ENCODE results near the gene NUDT16L1.

DNA sequence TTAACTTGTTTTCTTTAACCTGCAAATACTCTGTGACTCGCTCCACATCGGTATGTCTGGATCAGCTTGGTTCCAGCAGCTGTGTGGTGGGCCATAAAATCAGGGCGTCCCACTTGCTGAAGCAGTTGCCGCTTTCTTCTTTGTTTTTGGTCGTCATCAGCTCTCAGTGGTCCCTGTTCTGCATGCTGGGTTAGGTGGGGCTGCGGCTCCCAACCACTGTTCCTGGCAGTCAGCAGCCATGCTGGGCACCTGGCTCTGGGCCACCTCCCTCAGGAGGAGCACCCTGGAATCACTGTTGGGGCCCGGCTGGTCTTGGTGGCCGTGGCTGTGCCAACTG is 45.8 kb upstream of the NUDT16L1 start:
- no peak for TF ChIP-seq POLR2A (IDR thresholded peaks at IDR 0.05; ENCODE audit: low read depth, low read length)
- TF ChIP-seq POLR2AphosphoS5 (IDR thresholded peaks at IDR 0.05; ENCODE audit: low read depth, low read length): no peak

Measured in GM12892 (cell line).